Activated CD4-positive, alpha-beta T cell treated with anti-CD3 and anti-CD28 coated beads for 36 hours (primary cell): ENCODE measurements around the gene CALD1. TPM values are rescaled to one million over a fixed set of nuclear protein-coding genes. Genes with fewer than 3 reads are reported as not detected.

ENCODE experiments used
- ATAC-seq: fragments of 200-7000 bp; cut with Tn5 transposase; one replicate; pipeline ENCODE4 v1.10.0; 2021; ENCODE audit warnings: mild to moderate bottlenecking, moderate library complexity
- CTCF ChIA-PET: fragments of 350-600 bp; sonication (Branson Sonifier 250); formaldehyde crosslinking; loops from one replicate; lab custom pipeline; 2021; ENCODE audit warnings: antibody characterized with exemption; lab: Charles Lee
- POLR2A ChIA-PET: fragments of 350-600 bp; sonication (Branson Sonifier 250); formaldehyde crosslinking; loops from one replicate; lab custom pipeline; 2021; ENCODE audit warnings: antibody characterized with exemption, inconsistent platforms; lab: Charles Lee
- DNase-seq: peaks from one replicate; pipeline ENCODE4 v3.0.0-alpha.2; 2020
- H3K27ac Mint-ChIP-seq: one replicate; pipeline ENCODE4 v1.8.0; 2021; ENCODE audit warnings: mixed read lengths
- H3K27me3 Mint-ChIP-seq: one replicate; pipeline ENCODE4 v1.8.0; 2021; ENCODE audit warnings: mixed read lengths
- H3K36me3 Mint-ChIP-seq: one replicate; pipeline ENCODE4 v1.8.0; 2021; ENCODE audit warnings: low read depth, mixed read lengths
- H3K4me1 Mint-ChIP-seq: one replicate; pipeline ENCODE4 v1.8.0; 2021; ENCODE audit warnings: mixed read lengths
- H3K4me3 Mint-ChIP-seq: one replicate; pipeline ENCODE4 v1.8.0; 2021; ENCODE audit warnings: mild to moderate bottlenecking, moderate library complexity, mixed read lengths
- H3K9me3 Mint-ChIP-seq: one replicate; pipeline ENCODE4 v1.8.0; 2021; ENCODE audit warnings: low read depth, mixed read lengths
- intact Hi-C, 2 experiments: fragments of 100-400 bp; cut with DNase I in 1 of 2; cut with micrococcal nuclease in 1 of 2; formaldehyde crosslinking; loops; one replicate each; pipeline versions ENCODE4 v1.14.2 to v1.15.1; 2022 to 2024; cut with DNase I, micrococcal nuclease
- total RNA-seq, 2 experiments: library from RNA; stranded (reverse); gene quantifications; one replicate each; pipeline ENCODE4 v1.2.3, GENCODE V29; 2021

CALD1 gene
- total RNA-seq, 2 experiments from 2014 or later = 8.5 to 8.7 TPM

GRCh38 chr7:134813663-134814396, 34.4 kb downstream of the CALD1 start:
- ChIA-PET CTCF (interaction anchor here (0.6 to 0.7 kb wide), 2 partner anchors 46 to 355 kb away, joined by 3 read pairs; no protein-coding TSS in a partner anchor), POLR2A (no interaction called here)
- ATAC-seq (no peak), DNase-seq (no peak)
- H3K4me3 Mint-ChIP-seq = no peak overlapping the region
- H3K27ac Mint-ChIP-seq = no peak overlapping the region
- no peaks in the 10 kb centered on the region for H3K27me3 Mint-ChIP-seq
- intact Hi-C loops = no loop called here
- H3K4me1 Mint-ChIP-seq = no peaks in the 10 kb centered on the region
- H3K36me3 Mint-ChIP-seq = no peaks in the 10 kb centered on the region
- no peaks in the 10 kb centered on the region for H3K9me3 Mint-ChIP-seq

GRCh38 chr7:134814730-134815364, 35.4 kb downstream of the CALD1 start:
- ChIA-PET POLR2A (no interaction called here), CTCF (interaction anchor here (1.3 kb wide), 1 partner anchor 12 kb away, joined by 3 read pairs; no protein-coding TSS in a partner anchor)
- H3K4me3 Mint-ChIP-seq = no peak overlapping the region
- no peaks in the 10 kb centered on the region for H3K36me3 Mint-ChIP-seq
- H3K27me3 Mint-ChIP-seq = no peaks in the 10 kb centered on the region
- no peaks in the 10 kb centered on the region for H3K9me3 Mint-ChIP-seq
- no peaks in the 10 kb centered on the region for H3K4me1 Mint-ChIP-seq
- DNase-seq = no peak
- no peak overlapping the region for H3K27ac Mint-ChIP-seq
- intact Hi-C loops = no loop called here
- ATAC-seq = no peak

GRCh38 chr7:134818613-134819345, 39.3 kb downstream of the CALD1 start:
- Mint-ChIP-seq H3K4me1 (no peaks in the 10 kb centered on the region), H3K9me3 (no peaks in the 10 kb centered on the region), H3K36me3 (no peaks in the 10 kb centered on the region), H3K27ac (no peak overlapping the region), H3K27me3 (no peaks in the 10 kb centered on the region), H3K4me3 (no peak overlapping the region)
- POLR2A ChIA-PET = no interaction called here
- intact Hi-C loops = no loop called here
- no peak for DNase-seq
- no peak for ATAC-seq
- CTCF ChIA-PET = interaction anchor here (1.1 kb wide), 1 partner anchor 10 kb away, joined by 3 read pairs; no protein-coding TSS in a partner anchor

GRCh38 chr7:134819401-134819800, 40.0 kb downstream of the CALD1 start:
- Mint-ChIP-seq H3K4me3 (no peak overlapping the region), H3K9me3 (no peaks in the 10 kb centered on the region), H3K4me1 (no peaks in the 10 kb centered on the region), H3K27me3 (no peaks in the 10 kb centered on the region), H3K36me3 (no peaks in the 10 kb centered on the region), H3K27ac (no peak overlapping the region)
- DNase-seq = no peak
- POLR2A ChIA-PET = no interaction called here
- ATAC-seq = no peak
- intact Hi-C loops = no loop called here
- CTCF ChIA-PET = no interaction called here

GRCh38 chr7:134820295-134820694, 40.9 kb downstream of the CALD1 start:
- intact Hi-C loops = no loop called here
- Mint-ChIP-seq H3K27me3 (no peaks in the 10 kb centered on the region), H3K4me1 (no peaks in the 10 kb centered on the region), H3K27ac (no peak overlapping the region), H3K36me3 (no peaks in the 10 kb centered on the region), H3K9me3 (no peaks in the 10 kb centered on the region), H3K4me3 (no peak overlapping the region)
- CTCF ChIA-PET = no interaction called here
- ATAC-seq = no peak
- no peak for DNase-seq
- POLR2A ChIA-PET = no interaction called here

- H3K4me1 Mint-ChIP-seq = no peaks in the 10 kb centered on the region
- intact Hi-C loops = no loop called here
- ChIA-PET CTCF (no interaction called here), POLR2A (no interaction called here)
- H3K4me3 Mint-ChIP-seq = no peak overlapping the region
- ATAC-seq (no peak), DNase-seq (no peak)
- H3K27me3 Mint-ChIP-seq = no peaks in the 10 kb centered on the region
- H3K9me3 Mint-ChIP-seq = no peaks in the 10 kb centered on the region
- H3K27ac Mint-ChIP-seq = no peak overlapping the region
- H3K36me3 Mint-ChIP-seq = no peaks in the 10 kb centered on the region
Measured at GRCh38 chr7:134820778-134821177, 41.3 kb downstream of the CALD1 start.

GRCh38 chr7:134823400-134823799, 44.0 kb downstream of the CALD1 start:
- Mint-ChIP-seq H3K4me3 (no peak overlapping the region), H3K4me1 (no peaks in the 10 kb centered on the region), H3K27me3 (no peaks in the 10 kb centered on the region), H3K36me3 (no peaks in the 10 kb centered on the region), H3K27ac (no peak overlapping the region), H3K9me3 (no peaks in the 10 kb centered on the region)
- POLR2A ChIA-PET = no interaction called here
- ATAC-seq (no peak), DNase-seq (no peak)
- CTCF ChIA-PET = no interaction called here
- intact Hi-C loops = no loop called here

GRCh38 chr7:134825666-134826065, 46.2 kb downstream of the CALD1 start:
- ATAC-seq = no peak
- intact Hi-C loops = no loop called here
- POLR2A ChIA-PET = no interaction called here
- Mint-ChIP-seq H3K36me3 (no peaks in the 10 kb centered on the region), H3K4me3 (no peak overlapping the region), H3K9me3 (no peaks in the 10 kb centered on the region), H3K27me3 (no peaks in the 10 kb centered on the region), H3K27ac (no peak overlapping the region), H3K4me1 (no peaks in the 10 kb centered on the region)
- DNase-seq = no peak
- CTCF ChIA-PET = interaction anchor here (0.7 to 1.3 kb wide), 2 partner anchors 30 to 728 kb away, joined by 3 to 6 read pairs; no protein-coding TSS in a partner anchor

- no peaks in the 10 kb centered on the region for H3K9me3 Mint-ChIP-seq
- H3K36me3 Mint-ChIP-seq = no peaks in the 10 kb centered on the region
- no peaks in the 10 kb centered on the region for H3K4me1 Mint-ChIP-seq
- no peaks in the 10 kb centered on the region for H3K27me3 Mint-ChIP-seq
- ChIA-PET CTCF (interaction anchor here (0.7 to 1.3 kb wide), 3 partner anchors 10 to 727 kb away, joined by 3 to 6 read pairs (median 3); no protein-coding TSS in a partner anchor), POLR2A (no interaction called here)
- ATAC-seq (no peak), DNase-seq (no peak)
- no peak overlapping the region for H3K4me3 Mint-ChIP-seq
- H3K27ac Mint-ChIP-seq = no peak overlapping the region
- intact Hi-C loops = no loop called here
Measured at GRCh38 chr7:134826105-134826504, 46.7 kb downstream of the CALD1 start.

- Mint-ChIP-seq H3K27me3 (no peaks in the 10 kb centered on the region), H3K4me3 (no peak overlapping the region), H3K36me3 (no peaks in the 10 kb centered on the region), H3K4me1 (no peaks in the 10 kb centered on the region), H3K9me3 (no peaks in the 10 kb centered on the region), H3K27ac (no peak overlapping the region)
- ATAC-seq (no peak), DNase-seq (no peak)
- CTCF ChIA-PET = interaction anchor here (0.6 to 1.0 kb wide), 2 partner anchors 16 to 137 kb away, joined by 3 read pairs; no protein-coding TSS in a partner anchor
- POLR2A ChIA-PET = no interaction called here
- intact Hi-C loops = no loop called here
Measured at GRCh38 chr7:134827436-134827835, 48.0 kb downstream of the CALD1 start.

GRCh38 chr7:134827889-134828288, 48.5 kb downstream of the CALD1 start:
- Mint-ChIP-seq H3K4me1 (no peaks in the 10 kb centered on the region), H3K9me3 (no peaks in the 10 kb centered on the region), H3K27me3 (no peaks in the 10 kb centered on the region), H3K4me3 (no peak overlapping the region), H3K27ac (no peak overlapping the region), H3K36me3 (no peaks in the 10 kb centered on the region)
- ChIA-PET POLR2A (no interaction called here), CTCF (interaction anchor here (1.0 kb wide), 1 partner anchor 15 kb away, joined by 3 read pairs; no protein-coding TSS in a partner anchor)
- no peak for ATAC-seq
- DNase-seq = no peak
- intact Hi-C loops = no loop called here
